Transverse colon (tissue), 4 donors: Measurements from ENCODE around the gene SNAI3. TPM values are rescaled to one million over a fixed set of nuclear protein-coding genes. Genes with fewer than 3 reads are reported as not detected.

Experiments used
- DNase-seq: peaks from one replicate; pipeline ENCODE4 v3.0.0-alpha.2; 2019
- H3K27ac ChIP-seq, 4 donors: fragments of 200-600 bp; sonication (generic); 2 replicates each; pipeline ENCODE4 v1.5.1; 2016 to 2018; ENCODE audit warnings: inconsistent platforms in 4 of 4
- H3K27me3 ChIP-seq: fragments of 200-600 bp; sonication (generic); 2 replicates; pipeline ENCODE4 v1.5.1; 2017; ENCODE audit warnings: inconsistent platforms
- H3K36me3 ChIP-seq, 4 donors: fragments of 200-600 bp; sonication (generic); 2 replicates each; pipeline ENCODE4 v1.5.1; 2017 to 2019; ENCODE audit warnings: inconsistent platforms in 4 of 4
- H3K4me1 ChIP-seq, 4 donors: fragments of 200-600 bp; sonication (generic); 2 replicates each; pipeline ENCODE4 v1.5.1; 2017 to 2020; ENCODE audit warnings: inconsistent platforms in 4 of 4
- H3K4me3 ChIP-seq, 4 donors: fragments of 200-600 bp; sonication (generic); 1 replicate in 1 of 4; 2 replicates in 3 of 4; pipeline versions ENCODE4 v1.5.1 to v1.6.1; 2017 to 2019; ENCODE audit warnings: inconsistent platforms in 4 of 4
- H3K9me3 ChIP-seq, 2 donors: fragments of 200-600 bp; sonication (generic); 2 replicates each; pipeline ENCODE4 v1.5.1; 2017 to 2019; ENCODE audit warnings: inconsistent platforms in 2 of 2
- CTCF ChIP-seq, 5 experiments: fragments of 200-600 bp in 3 of 5; fragments of 450-650 bp in 2 of 5; sonication (generic) in 3 of 5; IDR thresholded peaks; 1 replicate in 2 of 5; 2 replicates in 3 of 5; pipeline ENCODE4 v1.5.1; 2016 to 2017; ENCODE audit warnings: antibody characterized with exemption in 5 of 5, inconsistent platforms in 3 of 5, mild to moderate bottlenecking in 2 of 5, moderate library complexity in 1 of 5
- EP300 ChIP-seq: sonication (generic); formaldehyde crosslinking; IDR thresholded peaks from one replicate; pipeline ENCODE4 v1.6.1; 2017; ENCODE audit warnings: antibody characterized with exemption, low read depth
- POLR2A ChIP-seq: fragments of 450-650 bp; IDR thresholded peaks from one replicate; pipeline ENCODE4 v1.6.1; 2016; ENCODE audit warnings: antibody characterized with exemption, mild to moderate bottlenecking, moderate library complexity
- POLR2AphosphoS5 ChIP-seq, 3 donors: sonication (generic); formaldehyde crosslinking; IDR thresholded peaks; one replicate each; pipeline ENCODE4 v1.6.1; 2016; ENCODE audit warnings: antibody characterized with exemption in 3 of 3
- WGBS, 2 donors: methylation state at CpG; one replicate each; pipeline ENCODE4 v1.1.5; 2018; ENCODE audit warnings: low coverage in 1 of 2; 5-methylcytosine and 5-hydroxymethylcytosine counted together
- in situ Hi-C, 4 donors: fragments of 200-750 bp; cut with MboI; loops; one replicate each; pipeline versions ENCODE4 v1.15.0 to v1.15.1; 2017; ENCODE audit warnings: low sequenced_read_pairs in 3 of 4, low pct_ligation_motif_present in 1 of 4, low pct_unique_long_range_greater_than_20kb in 1 of 4
- intact Hi-C: fragments of 100-400 bp; cut with DNase I; formaldehyde crosslinking; loops from one replicate; pipeline ENCODE4 v1.15.1; 2023; ENCODE audit warnings: low total_unique reads
- total RNA-seq, 4 donors: library from RNA; depleted of rRNA; stranded (reverse); fragments of >200 nt; gene quantifications; one replicate each; pipeline ENCODE4 v1.1.0, GENCODE V29; 2016

The SNAI3 gene
- total RNA-seq, 4 donors from 2014 or later = 0.27 to 2.9 (median 0.75) TPM; not detected in 1

DNA sequence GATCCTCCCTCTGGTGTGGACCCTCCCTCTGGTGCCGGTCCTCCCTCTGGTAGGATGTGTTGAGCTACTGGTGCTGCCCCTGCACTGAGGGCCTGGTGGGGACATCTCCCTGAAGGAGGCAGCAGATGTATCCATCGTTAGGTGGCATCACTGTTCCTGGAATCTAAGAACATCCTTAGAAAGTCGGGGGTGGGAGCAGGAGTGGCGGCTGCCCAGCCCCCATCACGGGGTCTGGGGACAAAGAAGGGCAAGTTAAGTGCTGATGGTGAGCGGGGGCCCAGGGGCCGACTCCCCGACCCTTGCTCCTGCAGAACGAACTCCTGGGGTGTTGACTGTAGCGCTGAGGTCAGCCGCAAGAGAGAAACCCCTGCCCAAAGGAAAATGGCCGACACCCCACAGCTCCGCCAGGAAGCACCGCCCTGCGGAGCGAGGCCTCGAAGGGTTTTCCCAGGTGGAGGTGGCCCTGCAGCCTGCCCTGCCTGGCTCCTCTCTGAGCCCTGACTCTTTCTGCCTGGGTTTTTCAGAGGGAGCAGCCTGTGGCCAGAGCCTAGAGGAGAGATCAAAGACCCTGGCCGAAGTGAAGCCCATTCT is 25.5 kb upstream of the SNAI3 start:
- TF ChIP-seq CTCF (IDR thresholded peaks at IDR 0.05) (no peak), EP300 (no peak), POLR2A (no peak), POLR2AphosphoS5 (IDR thresholded peaks at IDR 0.05) (no peak)
- DNase-seq = no peak
- 79% methylated on average over 17 of the region's 18 CpGs; no CpG with 5 or more reads in 1 of the 2 donors for WGBS, 2 donors
- Histone ChIP-seq H3K4me1 (peaks cover 7 to 10% (median 9%) of the 10 kb centered on the region in 4 donors), H3K9me3 (no peaks in the 10 kb centered on the region), H3K27me3 (no peaks in the 10 kb centered on the region), H3K4me3 (no peak overlapping the region), H3K27ac (no peak overlapping the region), H3K36me3 (peaks cover 0 to 24% (median 7%) of the 10 kb centered on the region in 4 donors)
- in situ Hi-C loops = no loop called here
- intact Hi-C loops = no loop called here

GRCh38 chr16:88710556-88710955 is 24.2 kb upstream of the SNAI3 start:
- WGBS, 2 donors = 40 to 81% methylated on average over 1 to 13 of the region's 16 CpGs
- in situ Hi-C loops = no loop called here
- intact Hi-C loops = no loop called here

GRCh38 chr16:88706965-88707826 is 20.9 kb upstream of the SNAI3 start:
- H3K9me3 ChIP-seq = no peaks in the 10 kb centered on the region
- intact Hi-C loops (no loop called here), in situ Hi-C loops (no loop called here)
- no peaks in the 10 kb centered on the region for H3K27me3 ChIP-seq
- TF ChIP-seq POLR2AphosphoS5 (IDR thresholded peaks at IDR 0.05) (no peak), POLR2A (no peak), CTCF (IDR thresholded peaks at IDR 0.05) (no peak), EP300 (no peak)
- H3K4me1 ChIP-seq = peaks cover 20 to 32% (median 24%) of the 10 kb centered on the region in 4 donors
- DNase-seq = no peak
- no peaks in the 10 kb centered on the region for H3K36me3 ChIP-seq
- H3K4me3 ChIP-seq = peak overlapping the region; percentile 80 to 96 (median 92)
- H3K27ac ChIP-seq = peak overlapping the region; percentile 85 to 88 (median 86)
- 30 to 32% methylated on average over 2 to 17 of the region's 17 CpGs for WGBS, 2 donors

More at GRCh38 chr16:88710556-88710955, 24.2 kb upstream of the SNAI3 start:
- H3K27me3 ChIP-seq = no peaks in the 10 kb centered on the region
- no peaks in the 10 kb centered on the region for H3K9me3 ChIP-seq
- H3K27ac ChIP-seq = no peak overlapping the region
- no peak for TF ChIP-seq POLR2AphosphoS5 (IDR thresholded peaks at IDR 0.05)
- no peak for TF ChIP-seq EP300
- no peak for TF ChIP-seq POLR2A
- TF ChIP-seq CTCF (IDR thresholded peaks at IDR 0.05) = no peak
- DNase-seq = no peak
- H3K4me3 ChIP-seq = no peak overlapping the region
- peaks cover 11 to 14% (median 12%) of the 10 kb centered on the region in 4 donors for H3K4me1 ChIP-seq
- H3K36me3 ChIP-seq = peaks cover 0 to 11% (median 1%) of the 10 kb centered on the region in 4 donors

DNA sequence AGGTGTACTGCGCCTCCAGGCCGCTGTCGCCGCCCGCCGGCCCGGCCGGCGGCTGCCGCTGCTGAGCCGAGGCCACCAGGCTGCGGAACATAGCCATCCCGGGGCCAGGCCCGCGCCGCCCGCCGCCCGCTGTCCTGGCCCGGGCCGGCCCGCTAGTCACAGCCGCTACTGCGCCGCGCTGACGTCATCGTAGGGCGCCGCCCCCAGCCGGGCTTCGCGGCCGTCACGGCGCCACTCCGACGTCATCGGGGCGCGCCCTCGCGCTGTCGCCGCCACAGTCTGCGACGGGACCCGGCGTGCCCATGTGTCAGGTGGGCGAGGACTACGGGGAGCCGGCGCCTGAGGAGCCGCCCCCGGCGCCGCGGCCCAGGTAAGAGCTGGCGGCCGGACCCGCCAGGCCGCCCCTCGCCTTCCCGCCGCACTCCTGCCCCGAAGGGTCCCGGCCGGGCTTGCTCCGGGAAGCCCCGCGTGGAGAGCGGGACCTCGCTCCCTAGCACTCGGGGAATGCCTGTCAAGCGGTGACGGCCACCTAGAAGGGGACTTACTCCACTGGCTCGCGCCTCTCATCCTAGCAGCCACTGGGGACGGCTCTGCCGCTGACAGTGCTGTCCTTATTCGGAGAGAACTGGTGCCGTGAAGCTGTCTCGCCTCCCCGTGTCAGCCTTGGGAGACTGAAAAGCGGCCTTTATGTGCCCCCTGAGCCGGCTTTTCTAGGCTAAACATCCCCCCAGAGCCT is 20.1 kb upstream of the SNAI3 start, which contains the start of the genes CTU2 and RNF166:
Gene CTU2 (plus strand): TSS at position 275 of the 736 bp plus-strand sequence. CDS start 28 bp downstream, at position 303.
Gene RNF166 (minus strand): TSS at position 180 of the 736 bp plus-strand sequence. CDS start 83 bp downstream, at position 97.
- peak; percentile 93 for DNase-seq
- no peaks in the 10 kb centered on the region for H3K27me3 ChIP-seq
- H3K9me3 ChIP-seq = no peaks in the 10 kb centered on the region
- peaks cover 20 to 36% (median 28%) of the 10 kb centered on the region in 4 donors for H3K4me1 ChIP-seq
- in situ Hi-C loops = no loop called here
- peak within 1 kb of the TSS; percentile 80 to 96 (median 92) for H3K4me3 ChIP-seq
- no peaks in the 10 kb centered on the region for H3K36me3 ChIP-seq
- intact Hi-C loops = no loop called here
- H3K27ac ChIP-seq = peak within 1 kb of the TSS; percentile 85 to 88 (median 86)
- peak; percentile 69 to 87 (median 81) for TF ChIP-seq POLR2AphosphoS5 (IDR thresholded peaks at IDR 0.05)
- peak; percentile 43 for TF ChIP-seq POLR2A
- peak in 1 of 5 experiments; percentile 9 for TF ChIP-seq CTCF (IDR thresholded peaks at IDR 0.05)
- TF ChIP-seq EP300 = no peak
- 0% methylated on average over 52 of the region's 86 CpGs; no CpG with 5 or more reads in 1 of the 2 donors for WGBS, 2 donors
